Activated CD4-positive, alpha-beta T cell treated with anti-CD3 and anti-CD28 coated beads for 48 hours (primary cell): ENCODE data around the gene SAMM50.

ENCODE experiments used
- DNase-seq: peaks from one replicate; pipeline ENCODE4 v3.0.0-alpha.2; 2020

SAMM50 gene

GRCh38 chr22:43946384-43946667, 8.9 kb upstream of the SAMM50 start:
- DNase-seq, result peak; percentile 11

GRCh38 chr22:43948836-43949406, 6.3 kb upstream of the SAMM50 start:
- DNase-seq, result no peak

- DNase-seq, result no peak
Measured at GRCh38 chr22:43951391-43951790, 3.9 kb upstream of the SAMM50 start.

- no peak for DNase-seq
Measured at GRCh38 chr22:43951966-43952365, 3.3 kb upstream of the SAMM50 start.

- no peak for DNase-seq
Measured at GRCh38 chr22:43953988-43954785, 1.1 kb upstream of the SAMM50 start.

GRCh38 chr22:43955883-43956782, 891 bp downstream of the SAMM50 start:
- DNase-seq, result peak; percentile 6

GRCh38 chr22:43956805-43957463, 1.7 kb downstream of the SAMM50 start:
- no peak for DNase-seq

- DNase-seq, result no peak
Measured at GRCh38 chr22:43957871-43958270, 2.6 kb downstream of the SAMM50 start.

- no peak for DNase-seq
Measured at GRCh38 chr22:43964314-43964857, 9.1 kb downstream of the SAMM50 start.

GRCh38 chr22:43967069-43967468, 11.8 kb downstream of the SAMM50 start:
- DNase-seq, result no peak

GRCh38 chr22:43968614-43969013, 13.4 kb downstream of the SAMM50 start:
- DNase-seq, result no peak

- DNase-seq, result no peak
Measured at GRCh38 chr22:43969021-43969878, 14.0 kb downstream of the SAMM50 start.

- DNase-seq, result no peak
Measured at GRCh38 chr22:43969989-43970755, 14.9 kb downstream of the SAMM50 start.

- DNase-seq, result no peak
Measured at GRCh38 chr22:43971112-43971511, 15.9 kb downstream of the SAMM50 start.

- DNase-seq, result no peak
Measured at GRCh38 chr22:43972931-43973462, 17.8 kb downstream of the SAMM50 start.

GRCh38 chr22:43974028-43974545, 18.8 kb downstream of the SAMM50 start:
- no peak for DNase-seq

GRCh38 chr22:43975041-43975440, 19.8 kb downstream of the SAMM50 start:
- DNase-seq, result no peak

- no peak for DNase-seq
Measured at GRCh38 chr22:43976861-43977795, 21.9 kb downstream of the SAMM50 start.

GRCh38 chr22:43978558-43978957, 23.3 kb downstream of the SAMM50 start:
- DNase-seq, result no peak
